Measurements from ENCODE around the gene DLGAP3.

DNA sequence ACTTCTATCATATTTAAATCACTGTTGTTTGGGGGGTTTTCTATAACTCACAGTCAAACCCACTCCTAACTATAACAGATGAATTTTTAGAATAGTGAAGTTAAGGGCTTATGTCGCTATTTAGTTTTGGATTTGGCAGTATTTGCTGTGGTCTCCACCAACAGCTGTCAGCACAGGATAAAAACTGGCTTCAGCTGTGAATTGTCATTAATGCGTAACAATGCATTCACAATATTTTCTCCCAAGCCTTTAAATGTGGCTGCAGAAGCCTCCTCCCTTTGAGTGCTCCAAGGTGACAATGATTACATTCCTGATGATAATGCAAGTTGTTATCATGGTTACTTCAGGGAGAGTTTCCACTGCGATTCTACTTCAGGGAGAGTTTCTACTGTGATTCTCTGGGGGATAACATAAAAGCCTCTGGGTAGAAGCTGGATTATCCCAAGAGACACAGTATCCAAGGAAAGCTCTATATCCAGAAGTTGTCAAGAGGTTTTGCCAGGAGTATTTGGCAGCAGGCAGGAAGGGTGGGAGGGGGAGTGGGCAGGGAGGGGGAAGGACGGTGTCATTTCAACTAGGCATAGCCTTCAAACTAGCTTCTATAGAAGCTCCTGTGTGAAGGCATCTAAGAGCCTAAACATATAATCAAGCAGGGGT is 55.0 kb downstream of the DLGAP3 start:
- TF ChIP-seq ZNF565 (CRISPR knock-in tag; conservative IDR thresholded peaks at IDR 0.05; ENCODE audit: low read depth), result no peak
- TF ChIP-seq, protein P1, sequence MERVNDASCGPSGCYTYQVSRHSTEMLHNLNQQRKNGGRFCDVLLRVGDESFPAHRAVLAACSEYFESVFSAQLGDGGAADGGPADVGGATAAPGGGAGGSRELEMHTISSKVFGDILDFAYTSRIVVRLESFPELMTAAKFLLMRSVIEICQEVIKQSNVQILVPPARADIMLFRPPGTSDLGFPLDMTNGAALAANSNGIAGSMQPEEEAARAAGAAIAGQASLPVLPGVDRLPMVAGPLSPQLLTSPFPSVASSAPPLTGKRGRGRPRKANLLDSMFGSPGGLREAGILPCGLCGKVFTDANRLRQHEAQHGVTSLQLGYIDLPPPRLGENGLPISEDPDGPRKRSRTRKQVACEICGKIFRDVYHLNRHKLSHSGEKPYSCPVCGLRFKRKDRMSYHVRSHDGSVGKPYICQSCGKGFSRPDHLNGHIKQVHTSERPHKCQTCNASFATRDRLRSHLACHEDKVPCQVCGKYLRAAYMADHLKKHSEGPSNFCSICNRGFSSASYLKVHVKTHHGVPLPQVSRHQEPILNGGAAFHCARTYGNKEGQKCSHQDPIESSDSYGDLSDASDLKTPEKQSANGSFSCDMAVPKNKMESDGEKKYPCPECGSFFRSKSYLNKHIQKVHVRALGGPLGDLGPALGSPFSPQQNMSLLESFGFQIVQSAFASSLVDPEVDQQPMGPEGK (CRISPR knock-in tag; IDR thresholded peaks at IDR 0.05; ENCODE audit: borderline replicate concordance), result no peak
- no peak for TF ChIP-seq RARB (CRISPR knock-in tag; IDR thresholded peaks at IDR 0.05)
- TF ChIP-seq, protein P2, sequence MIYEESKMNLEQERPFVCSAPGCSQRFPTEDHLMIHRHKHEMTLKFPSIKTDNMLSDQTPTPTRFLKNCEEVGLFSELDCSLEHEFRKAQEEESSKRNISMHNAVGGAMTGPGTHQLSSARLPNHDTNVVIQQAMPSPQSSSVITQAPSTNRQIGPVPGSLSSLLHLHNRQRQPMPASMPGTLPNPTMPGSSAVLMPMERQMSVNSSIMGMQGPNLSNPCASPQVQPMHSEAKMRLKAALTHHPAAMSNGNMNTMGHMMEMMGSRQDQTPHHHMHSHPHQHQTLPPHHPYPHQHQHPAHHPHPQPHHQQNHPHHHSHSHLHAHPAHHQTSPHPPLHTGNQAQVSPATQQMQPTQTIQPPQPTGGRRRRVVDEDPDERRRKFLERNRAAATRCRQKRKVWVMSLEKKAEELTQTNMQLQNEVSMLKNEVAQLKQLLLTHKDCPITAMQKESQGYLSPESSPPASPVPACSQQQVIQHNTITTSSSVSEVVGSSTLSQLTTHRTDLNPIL (CRISPR knock-in tag; IDR thresholded peaks at IDR 0.05; ENCODE audit: low read depth), result no peak
- no peak for TF ChIP-seq OSR1 (CRISPR knock-in tag; IDR thresholded peaks at IDR 0.05)
- TF ChIP-seq, protein P3, sequence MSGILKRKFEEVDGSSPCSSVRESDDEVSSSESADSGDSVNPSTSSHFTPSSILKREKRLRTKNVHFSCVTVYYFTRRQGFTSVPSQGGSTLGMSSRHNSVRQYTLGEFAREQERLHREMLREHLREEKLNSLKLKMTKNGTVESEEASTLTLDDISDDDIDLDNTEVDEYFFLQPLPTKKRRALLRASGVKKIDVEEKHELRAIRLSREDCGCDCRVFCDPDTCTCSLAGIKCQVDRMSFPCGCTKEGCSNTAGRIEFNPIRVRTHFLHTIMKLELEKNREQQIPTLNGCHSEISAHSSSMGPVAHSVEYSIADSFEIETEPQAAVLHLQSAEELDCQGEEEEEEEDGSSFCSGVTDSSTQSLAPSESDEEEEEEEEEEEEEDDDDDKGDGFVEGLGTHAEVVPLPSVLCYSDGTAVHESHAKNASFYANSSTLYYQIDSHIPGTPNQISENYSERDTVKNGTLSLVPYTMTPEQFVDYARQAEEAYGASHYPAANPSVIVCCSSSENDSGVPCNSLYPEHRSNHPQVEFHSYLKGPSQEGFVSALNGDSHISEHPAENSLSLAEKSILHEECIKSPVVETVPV (CRISPR knock-in tag; IDR thresholded peaks at IDR 0.05), result no peak
